Natural killer cell (primary cell): Measurements from ENCODE around the gene BCLAF3. TPM values are rescaled to one million over a fixed set of nuclear protein-coding genes. Genes with fewer than 3 reads are reported as not detected.

Experiments used
- ATAC-seq, 3 donors: fragments of 150-1000 bp in 2 of 3; fragments of 200-7000 bp in 1 of 3; cut with Tn5 transposase; 1 replicate in 1 of 3; 2 replicates in 2 of 3; pipeline ENCODE4 v1.10.0; 2021; ENCODE audit warnings: mild to moderate bottlenecking in 2 of 3, moderate library complexity in 2 of 3
- DNase-seq, 2 donors: peaks; one replicate each; pipeline versions ENCODE4 v3.0.0 to v3.0.0-alpha.2; 2013 to 2021; ENCODE audit warnings: mixed read lengths in 1 of 2
- H3K27ac ChIP-seq: one replicate; pipeline ENCODE4 v1.5.1; 2013; ENCODE audit warnings: mild to moderate bottlenecking, low read length
- H3K27me3 ChIP-seq: one replicate; pipeline ENCODE4 v1.6.1; 2013; ENCODE audit warnings: low read length; ENCODE audit not compliant: control insufficient read depth, insufficient read depth
- H3K36me3 ChIP-seq: one replicate; pipeline ENCODE4 v1.6.1; 2013; ENCODE audit warnings: low read length; ENCODE audit not compliant: control insufficient read depth, insufficient read depth
- H3K4me1 ChIP-seq: one replicate; pipeline ENCODE4 v1.6.1; 2013; ENCODE audit warnings: low read length; ENCODE audit not compliant: control insufficient read depth, insufficient read depth
- H3K4me3 ChIP-seq: one replicate; pipeline ENCODE4 v1.5.1; 2013; ENCODE audit warnings: low read length
- H3K9me3 ChIP-seq: one replicate; pipeline ENCODE4 v1.6.1; 2013; ENCODE audit warnings: low read length; ENCODE audit not compliant: control insufficient read depth, insufficient read depth
- H3K27ac Mint-ChIP-seq, 2 donors: one replicate each; pipeline ENCODE4 v1.8.0; 2022; ENCODE audit warnings: mild to moderate bottlenecking in 2 of 2, mixed read lengths in 2 of 2, moderate library complexity in 1 of 2
- H3K27me3 Mint-ChIP-seq, 2 donors: one replicate each; pipeline ENCODE4 v1.8.0; 2022; ENCODE audit warnings: low read depth in 2 of 2, mixed read lengths in 2 of 2
- H3K36me3 Mint-ChIP-seq: one replicate; pipeline ENCODE4 v1.8.0; 2022; ENCODE audit warnings: mixed read lengths
- H3K4me1 Mint-ChIP-seq, 2 donors: one replicate each; pipeline ENCODE4 v1.8.0; 2022; ENCODE audit warnings: mixed read lengths in 2 of 2
- H3K4me3 Mint-ChIP-seq: one replicate; pipeline ENCODE4 v1.8.0; 2022; ENCODE audit warnings: mild to moderate bottlenecking, moderate library complexity, mixed read lengths
- H3K9me3 Mint-ChIP-seq, 2 donors: one replicate each; pipeline ENCODE4 v1.8.0; 2022; ENCODE audit warnings: mixed read lengths in 2 of 2
- CTCF ChIP-seq: fragments of 200-600 bp; IDR thresholded peaks from one replicate; pipeline ENCODE4 v1.8.0; 2022; ENCODE audit warnings: antibody characterized with exemption
- WGBS: methylation state at CpG from one replicate; pipeline ENCODE4 v1.1.7; 2013; ENCODE audit warnings: missing lambda C conversion rate; ENCODE audit not compliant: insufficient coverage; 5-methylcytosine and 5-hydroxymethylcytosine counted together
- intact Hi-C: fragments of 100-400 bp; cut with micrococcal nuclease; formaldehyde crosslinking; loops from one replicate; pipeline ENCODE4 v1.14.2; 2022
- total RNA-seq, 4 donors: library from RNA; stranded (reverse); fragments of 120-200 nt in 1 of 4; gene quantifications; one replicate each; pipeline versions ENCODE4 v1.2.3 to v1.2.4, GENCODE V29; 2013 to 2022

The BCLAF3 gene
- 10 to 100 TPM; 16.5 to 20.8 (median 20.1) TPM for total RNA-seq
- 19.3 TPM for total RNA-seq (2013)

GRCh38 chrX:19990556-19991349, at the start of gene BCLAF3:
BCLAF3 (minus strand) TSS chrX:19991061; CDS start chrX:19970264, 20,797 bp downstream.
- H3K27me3 ChIP-seq: no peaks in the 10 kb centered on the region
- Mint-ChIP-seq H3K27me3 (no peaks in the 10 kb centered on the region), H3K27ac (peak within 1 kb of the TSS; percentile 81 to 91), H3K36me3 (no peaks in the 10 kb centered on the region), H3K9me3 (no peaks in the 10 kb centered on the region), H3K4me3 (peak within 1 kb of the TSS; percentile 88), H3K4me1 (peaks cover 15 to 19% of the 10 kb centered on the region in 2 donors)
- no peaks in the 10 kb centered on the region for H3K9me3 ChIP-seq
- peak; percentile 58 for TF ChIP-seq CTCF
- peak within 1 kb of the TSS; percentile 67 for H3K4me3 ChIP-seq
- WGBS: 0% methylated on average over 65 of the region's 103 CpGs
- no peaks in the 10 kb centered on the region for H3K36me3 ChIP-seq
- ATAC-seq: peak; percentile 87 to 97 (median 88)
- peaks cover 6% of the 10 kb centered on the region for H3K4me1 ChIP-seq
- H3K27ac ChIP-seq: peak within 1 kb of the TSS; percentile 86
- intact Hi-C loops: loop anchor here (1.0 to 5.0 kb wide), 2 partner anchors 86 to 393 kb away; no protein-coding TSS in a partner anchor
- peak; percentile 85 to 89 for DNase-seq

- no peak overlapping the region for H3K4me3 ChIP-seq
- no peaks in the 10 kb centered on the region for H3K9me3 ChIP-seq
- no peak for DNase-seq
- H3K4me3 Mint-ChIP-seq: no peak overlapping the region
- no peaks in the 10 kb centered on the region for H3K27me3 Mint-ChIP-seq
- H3K27ac Mint-ChIP-seq: no peak overlapping the region
- 93% methylated on average over 3 of the region's 3 CpGs for WGBS
- no peaks in the 10 kb centered on the region for H3K4me1 Mint-ChIP-seq
- intact Hi-C loops: no loop called here
- H3K9me3 Mint-ChIP-seq: no peaks in the 10 kb centered on the region
- no peaks in the 10 kb centered on the region for H3K4me1 ChIP-seq
- H3K36me3 Mint-ChIP-seq: no peaks in the 10 kb centered on the region
- no peak for ATAC-seq
- no peaks in the 10 kb centered on the region for H3K36me3 ChIP-seq
- no peaks in the 10 kb centered on the region for H3K27me3 ChIP-seq
- no peak for TF ChIP-seq CTCF
- H3K27ac ChIP-seq: no peak overlapping the region
These were observed 48.1 kb upstream of the BCLAF3 start for GRCh38 chrX:20038966-20039365.

GRCh38 chrX:20037186-20037585, 46.3 kb upstream of the BCLAF3 start:
- H3K4me1 ChIP-seq: no peaks in the 10 kb centered on the region
- H3K4me3 ChIP-seq: no peak overlapping the region
- DNase-seq: no peak
- H3K27ac Mint-ChIP-seq: no peak overlapping the region
- no peaks in the 10 kb centered on the region for H3K4me1 Mint-ChIP-seq
- intact Hi-C loops: no loop called here
- no peak overlapping the region for H3K4me3 Mint-ChIP-seq
- 80% methylated on average over 3 of the region's 6 CpGs for WGBS
- H3K9me3 Mint-ChIP-seq: no peaks in the 10 kb centered on the region
- TF ChIP-seq CTCF: no peak
- no peaks in the 10 kb centered on the region for H3K36me3 Mint-ChIP-seq
- no peaks in the 10 kb centered on the region for H3K27me3 Mint-ChIP-seq
- H3K27ac ChIP-seq: no peak overlapping the region
- no peaks in the 10 kb centered on the region for H3K36me3 ChIP-seq
- no peaks in the 10 kb centered on the region for H3K27me3 ChIP-seq
- ATAC-seq: no peak
- H3K9me3 ChIP-seq: no peaks in the 10 kb centered on the region
